DMS 273 treated with DMSO at 0.1 percent for 48 hours (cell line): Measurements from ENCODE around the gene TEX19.

Experiments used
- DNase-seq: peaks from one replicate; lab custom pipeline; 2025; lab: John Stamatoyannopoulos, UW

TEX19 gene

GRCh38 chr17:82390860-82391435, 31.9 kb downstream of the TEX19 start:
- no peak for DNase-seq

DNA sequence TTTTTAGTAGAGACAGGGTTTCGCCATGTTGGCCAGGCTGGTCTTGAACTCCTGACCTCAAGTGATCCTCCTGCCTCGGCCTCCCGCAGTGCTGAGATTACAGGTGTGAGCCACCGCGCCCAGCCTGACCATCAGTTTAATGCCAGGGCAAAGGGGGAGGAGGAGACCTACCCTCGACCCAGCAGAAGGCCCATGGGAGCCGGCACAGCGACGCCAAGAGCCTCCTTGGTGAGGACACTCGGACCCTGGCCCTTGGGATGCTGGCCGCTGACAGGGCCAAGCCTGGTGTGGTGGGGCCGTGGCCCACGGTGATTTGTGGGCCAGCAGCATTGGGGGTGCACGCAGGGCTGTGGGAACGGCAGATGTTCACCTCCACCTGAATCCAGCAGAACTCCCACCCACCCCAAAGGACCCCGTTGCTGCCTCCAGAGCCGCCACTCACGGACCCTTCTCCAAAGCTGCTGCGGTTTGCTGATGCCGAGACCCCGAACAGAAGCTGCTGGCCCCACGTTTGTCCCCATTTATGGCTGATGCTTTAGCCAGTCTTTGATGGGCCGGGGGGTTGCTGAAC, 32.5 kb downstream of the TEX19 start:
- DNase-seq, result no peak

DNA sequence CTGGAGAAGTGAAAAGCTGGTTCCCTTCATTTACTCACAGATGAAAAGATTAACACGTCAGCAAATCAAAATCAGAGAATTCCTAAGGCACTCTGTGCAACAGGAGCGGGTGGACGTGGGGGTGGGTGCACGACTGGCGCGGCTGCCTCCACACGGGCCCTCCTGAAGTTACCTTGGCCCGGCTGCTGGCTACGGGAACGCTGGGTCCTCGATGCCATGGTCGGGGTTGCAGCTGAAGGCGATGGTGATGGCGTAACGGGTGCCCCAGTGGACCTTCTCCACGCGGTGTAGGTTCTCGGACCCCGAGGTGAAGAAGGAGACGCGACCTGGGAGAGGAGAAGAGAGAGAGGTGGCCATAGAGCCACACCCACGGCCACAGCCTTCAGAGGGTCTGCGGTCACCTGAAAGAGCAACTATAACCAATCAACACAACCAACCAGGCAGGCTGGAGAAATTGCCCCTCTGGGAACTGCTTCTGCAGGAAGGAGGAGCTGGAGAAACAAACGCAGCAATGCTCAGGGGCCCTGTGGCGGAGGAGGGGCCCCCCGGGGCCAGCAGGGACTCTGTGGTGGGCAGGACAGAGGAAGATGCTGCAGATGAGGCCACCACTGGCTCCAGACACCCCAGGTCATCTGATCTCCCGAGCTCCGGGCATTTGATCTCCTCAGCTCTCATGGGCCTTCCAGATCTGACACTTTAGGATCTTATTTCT, 33.3 kb downstream of the TEX19 start:
- DNase-seq, result no peak

DNA sequence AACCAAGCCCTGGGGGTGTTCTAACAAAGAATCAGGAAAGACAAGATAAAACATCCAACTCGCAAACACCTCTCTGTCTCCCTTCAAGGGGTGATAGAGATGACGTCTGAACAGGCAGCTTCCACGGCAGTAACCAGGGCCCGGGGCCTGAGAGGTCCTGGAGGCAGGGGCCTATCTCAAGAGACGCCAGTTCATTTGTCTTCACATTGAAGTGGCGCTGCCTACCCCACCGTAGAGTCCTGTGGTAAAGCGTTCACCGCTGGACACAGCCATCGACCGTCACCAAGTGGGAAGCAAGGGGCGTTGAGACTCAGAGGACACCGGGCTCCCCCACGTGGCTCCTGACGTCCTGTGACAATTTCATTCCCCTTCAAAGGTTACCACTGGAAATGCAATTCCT, 33.9 kb downstream of the TEX19 start:
- DNase-seq, result no peak

GRCh38 chr17:82394278-82394677, 35.2 kb downstream of the TEX19 start:
- DNase-seq, result no peak

DNA sequence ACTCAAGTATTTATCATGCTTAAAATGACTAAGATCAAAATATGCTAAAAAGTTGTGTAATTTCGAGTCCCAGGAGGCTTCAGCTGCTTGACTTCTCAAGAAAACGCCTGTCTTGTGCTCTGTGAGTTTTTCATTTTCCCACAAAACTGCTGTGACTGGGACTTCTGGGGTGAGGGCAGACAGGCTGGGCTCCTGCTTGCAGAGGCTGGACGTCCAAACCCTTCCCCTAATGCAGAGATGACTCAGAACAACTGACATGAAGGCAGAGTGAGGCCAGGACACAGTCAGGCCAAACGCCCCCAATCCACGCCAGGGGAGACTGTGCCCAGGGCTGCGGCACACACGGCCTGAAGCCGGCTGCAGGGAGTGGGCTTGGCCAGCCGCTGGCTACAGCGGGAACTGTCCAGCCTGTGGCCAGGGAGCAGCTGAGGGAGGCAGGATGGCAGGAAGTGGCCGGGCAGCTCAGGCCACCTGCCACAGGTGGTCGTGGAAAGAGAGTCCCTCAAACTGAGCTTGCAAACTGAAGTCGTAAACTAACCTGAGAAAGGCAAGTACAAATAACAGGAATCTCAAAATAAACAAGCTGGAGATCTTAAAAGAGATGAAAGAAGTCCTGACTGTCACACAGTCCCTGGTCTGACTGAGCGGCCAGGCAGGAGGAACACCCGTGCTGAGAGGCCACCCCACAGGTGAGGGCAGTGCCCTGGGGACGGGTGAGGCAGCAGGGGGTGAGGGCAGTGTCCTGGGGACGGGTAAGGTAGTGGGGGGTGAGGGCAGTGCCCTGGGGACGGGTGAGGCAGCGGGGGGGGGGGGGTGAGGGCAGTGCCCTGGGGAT, 37.8 kb downstream of the TEX19 start:
- DNase-seq, result no peak

DNA sequence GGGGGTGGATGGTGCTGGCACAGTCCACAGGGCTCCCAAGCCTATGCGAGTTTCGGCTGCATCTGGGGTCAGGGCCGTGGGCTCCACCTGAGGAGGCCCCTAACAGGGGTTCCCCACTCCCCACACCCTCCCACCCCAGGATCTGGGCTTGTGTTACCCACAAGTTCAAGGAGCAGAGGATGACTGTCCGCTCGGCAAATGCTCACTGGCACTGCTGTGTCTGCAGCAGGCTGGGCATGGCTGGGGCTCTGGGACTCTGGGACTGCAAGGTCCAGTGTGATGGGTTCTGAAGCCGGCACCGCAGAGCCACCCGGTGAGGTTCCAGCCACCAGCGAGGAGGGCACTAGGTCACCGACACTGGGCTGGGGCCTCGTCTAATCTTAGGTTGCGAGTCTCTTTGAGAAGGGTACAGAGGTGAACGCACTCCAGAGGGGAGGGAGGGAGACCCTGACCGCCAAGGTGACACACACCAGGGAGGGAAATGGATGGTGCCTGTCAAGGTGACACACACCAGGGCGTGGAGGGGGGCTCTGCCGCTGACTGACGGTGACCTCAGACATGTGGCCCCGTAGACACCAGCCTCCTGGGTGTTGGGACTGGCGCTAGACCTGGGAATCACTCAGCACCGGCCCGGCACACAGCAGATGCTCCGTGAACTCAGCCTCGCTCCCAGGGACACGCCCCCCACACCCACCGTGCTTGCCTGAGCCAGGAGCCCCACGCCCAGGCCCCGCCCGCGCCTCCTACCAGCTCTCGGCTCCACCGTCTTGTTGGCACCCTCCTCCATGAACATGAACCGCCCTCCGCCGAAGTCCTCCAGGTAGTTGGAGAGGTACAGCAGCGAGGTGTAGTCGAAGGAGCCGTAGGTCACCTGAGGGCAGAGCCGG, 38.6 kb downstream of the TEX19 start:
- no peak for DNase-seq

DNA sequence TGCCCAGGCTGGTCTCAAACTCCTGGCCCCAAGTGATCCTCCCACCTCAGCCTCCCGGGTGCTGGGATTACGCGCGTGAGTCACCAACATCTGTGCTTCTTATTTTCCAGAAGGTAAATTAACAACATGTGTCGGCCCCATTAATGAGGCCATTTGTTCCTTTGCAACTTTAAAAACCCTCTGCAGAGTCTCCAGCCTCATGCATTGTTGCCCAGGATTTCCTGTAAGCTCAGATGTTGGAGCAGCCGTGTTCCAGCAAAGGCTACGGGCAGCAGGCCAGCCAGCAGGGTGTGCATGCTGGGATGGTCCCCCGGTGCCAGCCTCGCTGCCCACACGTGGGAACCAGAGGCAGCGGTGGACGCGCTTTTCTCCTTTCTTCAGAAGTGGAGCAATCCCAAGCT, 40.0 kb downstream of the TEX19 start:
- peak; percentile 91 for DNase-seq

- peak; percentile 44 for DNase-seq
These were observed 40.6 kb downstream of the TEX19 start for GRCh38 chr17:82399601-82400101.

GRCh38 chr17:82400206-82400605, 41.2 kb downstream of the TEX19 start:
- DNase-seq, result no peak

DNA sequence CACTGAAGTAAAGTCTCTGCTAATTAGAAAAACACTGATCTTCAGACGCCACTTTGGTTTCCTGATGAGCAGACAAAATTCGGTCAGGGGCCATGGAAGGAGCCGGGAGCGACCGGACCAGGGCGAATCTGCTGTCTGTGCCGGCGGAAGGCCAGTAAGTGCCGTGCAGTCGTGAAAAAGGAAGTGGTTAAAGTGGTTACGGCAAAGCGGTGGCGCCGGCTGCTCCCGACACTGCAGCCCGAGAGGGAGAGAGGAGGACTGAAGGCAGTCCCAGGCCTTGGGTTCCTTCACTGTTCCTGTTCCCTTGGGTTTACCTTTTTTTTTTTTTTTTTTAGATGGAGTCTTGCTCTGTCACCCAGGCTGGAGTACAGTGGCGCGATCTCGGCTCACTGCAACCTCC, 41.8 kb downstream of the TEX19 start:
- DNase-seq, result no peak

DNA sequence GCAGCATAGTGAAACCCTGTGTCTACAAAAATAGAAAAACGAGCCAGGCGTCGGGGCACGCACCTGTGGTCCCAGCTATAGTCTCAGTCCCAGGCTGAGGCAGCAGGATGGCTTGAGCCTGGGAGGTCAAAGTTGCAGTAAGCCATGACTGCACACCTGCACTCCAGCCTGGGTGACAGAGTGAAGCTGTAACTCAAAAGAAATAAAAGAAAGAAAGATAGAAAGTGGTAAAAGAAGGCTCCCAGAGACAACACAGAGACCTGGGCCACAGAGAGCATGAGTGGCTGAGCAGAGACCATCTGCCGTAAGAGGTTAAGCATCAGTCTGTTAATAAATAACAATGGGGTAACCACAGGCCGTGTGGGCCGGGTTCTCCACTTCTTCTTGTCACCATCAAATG, 43.8 kb downstream of the TEX19 start:
- DNase-seq, result no peak

DNA sequence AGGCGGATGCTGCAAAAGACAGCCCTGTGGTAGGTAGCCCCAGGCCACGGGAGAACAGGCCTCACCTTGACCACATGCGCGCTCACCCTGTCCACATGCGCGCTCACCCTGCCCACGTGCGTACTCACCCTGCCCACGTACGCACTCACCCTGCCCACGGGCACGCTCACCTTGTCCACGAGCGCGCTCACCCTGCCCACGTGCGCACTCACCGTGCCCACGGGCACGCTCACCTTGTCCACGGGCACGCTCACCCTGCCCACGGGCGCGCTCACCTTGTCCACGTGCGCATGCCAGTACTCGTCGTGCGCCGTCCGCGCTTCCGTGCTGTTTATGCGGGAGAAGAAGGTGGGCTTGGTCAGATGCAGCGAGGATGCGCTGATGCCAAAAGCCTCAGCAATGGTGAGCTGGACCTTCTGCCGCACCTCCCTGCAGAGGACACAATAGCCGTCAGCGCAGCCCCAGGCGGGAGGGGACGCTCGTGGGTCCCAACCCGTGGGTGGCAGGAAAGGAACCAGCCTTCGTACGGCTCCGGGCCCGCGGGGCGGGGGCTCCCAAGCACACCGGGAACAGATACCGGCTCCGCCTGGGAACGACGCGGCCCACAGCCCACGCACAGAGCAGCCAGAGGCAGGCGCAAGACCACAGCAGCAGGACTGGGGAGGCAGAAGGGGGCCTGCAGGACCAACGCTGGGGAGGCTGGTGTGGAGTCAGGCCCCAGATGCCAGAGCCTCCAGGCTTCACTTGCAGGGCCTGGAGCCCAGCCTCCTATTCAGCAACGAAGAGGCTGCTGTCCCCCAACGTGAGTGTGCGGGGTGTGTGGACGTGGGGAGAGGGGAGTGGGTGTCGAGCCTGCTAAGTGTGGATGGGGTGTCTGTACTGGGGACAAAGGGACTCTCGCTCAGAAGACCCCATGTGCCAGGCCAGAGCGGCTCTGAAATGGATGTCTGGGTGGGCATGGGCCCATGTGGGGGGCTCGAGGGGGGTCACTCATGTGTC, 44.9 kb downstream of the TEX19 start:
- no peak for DNase-seq

DNA sequence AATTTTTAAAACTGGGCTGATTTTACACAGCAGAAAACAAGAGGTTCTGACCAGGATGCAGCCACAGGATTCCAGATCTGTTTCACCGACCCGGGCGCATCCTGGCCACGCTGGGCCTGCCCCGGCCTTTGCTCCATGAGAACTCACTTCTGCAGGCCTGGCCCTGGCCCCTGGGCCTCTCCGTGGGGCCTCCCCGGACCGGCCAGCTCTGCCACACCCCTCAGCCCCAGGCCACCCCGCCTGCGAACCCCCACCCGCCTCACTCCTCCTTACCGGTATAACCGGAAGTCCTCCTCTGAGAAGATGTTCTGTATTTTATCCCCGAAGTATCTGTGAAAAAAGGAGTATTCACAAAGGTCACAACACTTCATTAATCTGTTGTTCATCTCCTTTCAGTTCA, 46.0 kb downstream of the TEX19 start:
- DNase-seq, result no peak

- no peak for DNase-seq
These were observed 47.2 kb downstream of the TEX19 start for GRCh38 chr17:82406131-82406671.

- DNase-seq, result no peak
These were observed 48.2 kb downstream of the TEX19 start for GRCh38 chr17:82407255-82407654.

DNA sequence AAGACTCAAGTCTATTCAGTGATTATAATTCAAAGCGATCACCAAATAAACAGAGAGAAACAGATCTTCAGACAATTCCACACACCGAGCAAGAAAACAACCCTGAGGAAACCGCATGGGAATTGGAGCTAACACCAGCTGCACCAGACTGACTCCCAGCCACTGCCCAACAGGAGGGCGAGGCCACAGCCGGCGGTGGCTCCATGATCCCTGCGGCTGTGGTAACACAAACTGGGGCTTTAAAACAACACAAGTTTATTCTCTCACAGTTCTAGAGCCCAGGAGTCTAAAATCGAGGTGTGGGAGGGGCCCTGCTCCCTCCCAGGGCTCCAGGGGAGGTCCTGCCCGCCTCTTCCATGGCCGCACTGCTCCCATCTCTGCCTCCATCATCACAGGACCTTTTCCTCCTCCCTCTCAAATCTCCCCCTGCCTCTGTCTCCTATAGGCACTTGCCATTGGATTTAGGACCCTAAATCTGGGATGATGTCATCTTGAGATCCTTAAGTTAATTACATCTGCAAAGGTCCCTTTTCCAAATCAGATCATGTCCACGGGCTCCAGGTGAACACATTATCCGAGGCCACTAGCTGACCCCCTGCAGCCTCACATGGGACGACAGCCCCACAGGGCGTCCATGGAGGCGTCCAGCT, 49.4 kb downstream of the TEX19 start:
- no peak for DNase-seq

GRCh38 chr17:82408938-82409318, 49.9 kb downstream of the TEX19 start:
- no peak for DNase-seq

DNA sequence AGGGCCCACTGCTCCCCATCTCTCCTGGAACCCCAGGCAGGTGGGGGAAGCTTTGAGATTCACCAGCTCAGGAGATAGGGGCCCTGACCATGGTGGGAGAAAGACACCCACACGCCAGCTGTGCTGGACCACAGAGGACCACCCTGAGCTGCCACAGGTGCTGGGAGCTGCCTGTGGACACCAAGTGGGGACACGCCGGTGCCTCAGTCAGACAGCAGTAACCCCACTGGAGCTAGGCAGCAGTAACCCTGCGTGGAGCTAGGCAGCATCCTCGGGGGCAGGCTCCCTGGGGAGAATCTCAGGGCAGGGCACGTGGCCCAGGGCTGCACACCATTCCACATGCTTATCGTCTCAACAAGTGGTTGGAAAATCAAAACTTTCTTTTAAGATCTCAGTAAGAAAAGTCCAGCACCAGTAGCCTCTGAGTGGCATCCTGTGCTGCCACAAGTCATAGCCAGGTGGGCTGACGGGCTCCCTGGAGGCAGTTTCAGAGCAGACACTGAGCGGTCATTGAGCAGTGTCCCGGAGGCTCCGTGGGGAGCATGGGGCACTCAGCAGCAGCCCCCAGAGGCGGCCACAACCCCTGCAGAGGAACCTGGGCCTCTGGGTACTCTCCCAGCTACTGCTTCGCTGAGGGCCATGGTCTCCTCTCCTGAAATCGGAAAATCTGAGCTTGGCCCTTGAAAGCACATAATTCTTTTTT, 51.1 kb downstream of the TEX19 start:
- no peak for DNase-seq
